ENCODE measurements around the gene LCE1E.

GRCh38 chr1:152770411-152770810 is 15.6 kb upstream of the LCE1E start:
- TF ChIP-seq CTCF (IDR thresholded peaks at IDR 0.05) (no peak), ZFX (IDR thresholded peaks at IDR 0.05; ENCODE audit: borderline replicate concordance) (no peak)
